SK-N-MC (cell line): ENCODE measurements around the gene NDRG2.

ENCODE experiments used
- DNase-seq: peaks from one replicate; pipeline ENCODE4 v3.0.0-alpha.2; 2011; ENCODE audit warnings: low read depth, low spot score
- H3K27ac ChIP-seq: fragments of 200-600 bp; sonication (generic); 2 replicates; pipeline ENCODE4 v1.5.1; 2016; ENCODE audit warnings: mixed run types
- H3K36me3 ChIP-seq: fragments of 200-600 bp; sonication (generic); 2 replicates; pipeline ENCODE4 v1.6.1; 2017; ENCODE audit warnings: antibody characterized with exemption, low read length, mixed read lengths; ENCODE audit not compliant: insufficient read depth
- H3K4me3 ChIP-seq: fragments of 200-600 bp; sonication (generic); 2 replicates; pipeline ENCODE4 v1.5.1; 2016
- H3K9ac ChIP-seq: fragments of 200-600 bp; sonication (generic); 2 replicates; pipeline ENCODE4 v1.8.0; 2017; ENCODE audit warnings: mixed run types, mixed read lengths; ENCODE audit not compliant: insufficient read length
- H3K9me3 ChIP-seq: fragments of 200-600 bp; sonication (generic); 2 replicates; pipeline ENCODE4 v1.6.1; 2017; ENCODE audit warnings: low read depth, mild to moderate bottlenecking, antibody characterized with exemption, low read length, moderate library complexity, mixed read lengths
- EZH2 ChIP-seq: fragments of 200-600 bp; sonication (generic); IDR thresholded peaks from one replicate; pipeline ENCODE4 v1.6.1; 2017; ENCODE audit warnings: antibody characterized with exemption
- FOXP2 ChIP-seq: optimal IDR thresholded peaks from 2 replicates; pipeline ENCODE3; 2011; ENCODE audit warnings: mild to moderate bottlenecking, moderate library complexity; ENCODE audit not compliant: insufficient read depth; ENCODE audit errors: extremely low read length, control extremely low read depth
- POLR2AphosphoS5 ChIP-seq: IDR thresholded peaks from 2 replicates; pipeline ENCODE4 v1.6.1; 2012; ENCODE audit warnings: mild to moderate bottlenecking, low read depth, low read length, borderline replicate concordance

Gene NDRG2

GRCh38 chr14:21057803-21058675, 33.2 kb upstream of the NDRG2 start, which contains the start of gene RNASE8:
RNASE8 (plus strand) TSS chr14:21057822; CDS start chr14:21057893, 71 bp downstream.
- no peak for DNase-seq
- no peak within 1 kb of the TSS for H3K9ac ChIP-seq
- H3K36me3 ChIP-seq: no peaks in the 10 kb centered on the region
- H3K4me3 ChIP-seq: no peak within 1 kb of the TSS
- no peaks in the 10 kb centered on the region for H3K9me3 ChIP-seq
- TF ChIP-seq POLR2AphosphoS5 (no peak), EZH2 (no peak), FOXP2 (no peak)
- H3K27ac ChIP-seq: no peak within 1 kb of the TSS

- no peak overlapping the region for H3K4me3 ChIP-seq
- no peaks in the 10 kb centered on the region for H3K36me3 ChIP-seq
- DNase-seq: no peak
- 0 out of 2 replicates have a peak overlapping the region, but pooled peaks have one; percentile 3 for H3K27ac ChIP-seq
- no peak for TF ChIP-seq FOXP2
- TF ChIP-seq POLR2AphosphoS5: no peak
- TF ChIP-seq EZH2: no peak
- H3K9ac ChIP-seq: no peak overlapping the region
- no peaks in the 10 kb centered on the region for H3K9me3 ChIP-seq
These were observed 31.8 kb upstream of the NDRG2 start for GRCh38 chr14:21056520-21057163.

DNA sequence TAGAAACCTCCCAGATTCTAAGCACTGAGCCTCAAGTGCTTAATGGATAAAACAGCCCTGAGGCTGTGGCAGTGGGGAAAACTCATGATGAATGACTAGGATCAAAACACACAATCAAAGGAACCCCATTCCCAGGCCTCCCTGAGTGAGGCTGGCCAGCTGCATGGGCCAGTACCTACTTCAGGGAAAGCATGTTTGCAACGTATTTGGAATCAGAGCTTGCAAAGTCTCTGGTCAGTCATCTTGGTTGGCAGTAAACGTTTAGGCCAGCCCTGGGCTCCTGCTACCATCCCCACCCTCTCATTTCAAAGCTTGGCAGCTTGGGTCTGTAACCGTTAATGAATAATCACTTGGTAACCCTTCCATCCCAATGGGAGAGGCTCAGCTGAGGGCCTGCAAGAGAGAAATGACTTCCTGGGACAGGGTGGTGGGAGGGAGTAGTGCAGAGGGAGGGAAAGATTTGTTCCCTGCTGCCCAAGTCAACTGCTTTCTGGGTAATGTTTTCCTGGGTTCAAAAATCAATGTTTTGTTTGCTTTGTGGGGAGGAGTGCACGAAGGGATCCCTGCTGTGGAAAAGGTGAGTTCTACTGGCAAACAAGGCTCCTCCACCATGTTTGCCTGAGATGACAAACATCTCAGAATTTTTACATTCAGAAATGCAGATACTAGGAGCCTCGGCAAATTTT, 30.7 kb upstream of the NDRG2 start:
- Histone ChIP-seq H3K4me3 (no peak overlapping the region), H3K27ac (no peak overlapping the region), H3K36me3 (no peaks in the 10 kb centered on the region), H3K9ac (no peak overlapping the region), H3K9me3 (no peaks in the 10 kb centered on the region)
- no peak for TF ChIP-seq EZH2
- no peak for TF ChIP-seq POLR2AphosphoS5
- no peak for TF ChIP-seq FOXP2
- no peak for DNase-seq

DNA sequence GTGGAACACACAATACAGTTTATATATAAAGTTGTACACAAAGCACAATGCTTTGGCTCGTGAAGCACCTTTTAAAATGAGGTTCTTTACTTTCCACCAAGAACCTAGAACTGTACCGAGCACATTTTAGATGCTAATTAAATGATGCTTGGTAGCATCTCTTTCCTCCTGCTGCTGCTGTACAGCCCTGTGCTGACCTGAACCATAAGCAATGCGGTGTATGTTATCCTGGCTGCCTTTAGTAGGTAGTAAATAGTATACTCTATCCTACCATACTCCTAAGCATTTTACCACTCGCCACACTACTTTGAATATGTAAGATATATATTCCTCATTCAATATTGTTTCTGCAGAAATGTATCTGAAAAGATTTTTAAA, 29.9 kb upstream of the NDRG2 start:
- Histone ChIP-seq H3K9me3 (no peaks in the 10 kb centered on the region), H3K9ac (no peak overlapping the region), H3K36me3 (no peaks in the 10 kb centered on the region), H3K27ac (no peak overlapping the region), H3K4me3 (no peak overlapping the region)
- no peak for DNase-seq
- no peak for TF ChIP-seq FOXP2
- no peak for TF ChIP-seq POLR2AphosphoS5
- no peak for TF ChIP-seq EZH2

DNA sequence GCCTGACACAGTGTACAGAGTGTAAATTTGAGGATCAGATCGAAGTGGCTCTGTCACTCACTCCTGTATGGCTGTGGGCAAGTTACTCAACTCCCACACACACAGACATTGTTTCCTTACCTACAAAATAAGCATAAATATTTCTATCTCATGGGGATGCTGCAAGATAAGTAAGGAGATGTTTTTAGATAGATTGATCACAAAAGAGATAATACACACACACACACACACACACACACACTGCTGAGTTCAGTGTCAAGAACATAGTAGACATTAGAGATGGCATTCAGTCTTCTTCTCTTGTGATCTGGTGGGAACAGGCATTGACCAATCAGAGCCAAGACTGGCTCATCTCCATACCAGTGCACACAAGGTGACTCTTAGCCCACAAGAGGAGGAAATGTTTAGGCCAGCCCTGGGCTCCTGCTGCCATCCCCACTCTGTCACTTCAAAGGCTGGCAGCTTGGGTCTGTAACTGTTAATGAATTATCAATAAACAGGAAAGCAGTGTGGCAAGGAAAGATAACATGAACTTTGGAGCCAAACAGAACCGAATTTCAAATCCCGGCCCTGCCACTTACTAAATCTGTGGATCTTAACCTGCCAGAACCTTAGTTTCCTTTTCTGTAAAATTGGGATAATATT, 29.4 kb upstream of the NDRG2 start:
- H3K4me3 ChIP-seq: no peak overlapping the region
- H3K27ac ChIP-seq: no peak overlapping the region
- DNase-seq: no peak

GRCh38 chr14:21053184-21054122, 28.6 kb upstream of the NDRG2 start:
- DNase-seq: no peak
- no peaks in the 10 kb centered on the region for H3K36me3 ChIP-seq
- no peak overlapping the region for H3K27ac ChIP-seq
- no peak for TF ChIP-seq POLR2AphosphoS5
- TF ChIP-seq FOXP2: no peak
- TF ChIP-seq EZH2: no peak
- no peak overlapping the region for H3K4me3 ChIP-seq
- H3K9me3 ChIP-seq: no peaks in the 10 kb centered on the region
- H3K9ac ChIP-seq: no peak overlapping the region

More for the DNA sequence above, 29.4 kb upstream of the NDRG2 start:
- no peak for TF ChIP-seq EZH2
- TF ChIP-seq FOXP2: no peak
- TF ChIP-seq POLR2AphosphoS5: no peak
- Histone ChIP-seq H3K9ac (no peak overlapping the region), H3K36me3 (no peaks in the 10 kb centered on the region), H3K9me3 (no peaks in the 10 kb centered on the region)

DNA sequence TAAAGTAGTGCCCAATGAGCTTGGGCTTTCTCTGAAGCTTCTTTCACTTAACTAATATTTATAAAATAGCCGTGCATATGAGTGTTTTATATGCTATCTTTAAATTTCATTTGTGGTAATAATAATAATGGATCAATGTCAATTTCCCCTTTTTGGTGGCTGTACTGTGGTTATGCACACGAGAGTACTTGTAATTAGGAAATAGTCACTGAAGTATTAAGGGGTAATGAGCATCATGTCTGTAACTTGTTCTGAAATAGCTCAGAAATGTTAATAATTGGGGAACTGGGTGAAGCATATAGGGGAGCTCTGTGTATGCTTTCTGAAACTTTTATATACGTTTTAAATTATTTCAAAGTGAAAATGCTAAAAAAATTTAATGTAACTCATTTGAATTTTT, 25.7 kb upstream of the NDRG2 start:
- H3K4me3 ChIP-seq: no peak overlapping the region
- no peak overlapping the region for H3K27ac ChIP-seq
- DNase-seq: no peak
- H3K9ac ChIP-seq: no peak overlapping the region
- TF ChIP-seq POLR2AphosphoS5 (no peak), EZH2 (no peak), FOXP2 (no peak)
- H3K9me3 ChIP-seq: no peaks in the 10 kb centered on the region
- no peaks in the 10 kb centered on the region for H3K36me3 ChIP-seq
